Thoracic aorta (tissue), 2 donors: ENCODE measurements around the gene ST6GALNAC6. TPM values are rescaled to one million over a fixed set of nuclear protein-coding genes. Genes with fewer than 3 reads are reported as not detected.

Experiments used
- ATAC-seq: fragments of 150-250 bp; one replicate; pipeline ENCODE4 v1.8.0; 2017; ENCODE audit warnings: low read depth; ENCODE audit not compliant: insufficient number of reproducible peaks, low FRiP score
- DNase-seq: peaks from one replicate; pipeline ENCODE4 v3.0.0-alpha.2; 2020; ENCODE audit warnings: low spot score
- H3K27ac ChIP-seq, 2 donors: fragments of 200-600 bp; sonication (generic); 1 replicate in 1 of 2; 2 replicates in 1 of 2; pipeline ENCODE4 v1.5.1; 2016; ENCODE audit warnings: mild to moderate bottlenecking in 2 of 2, moderate library complexity in 2 of 2
- H3K27me3 ChIP-seq: fragments of 200-600 bp; sonication (generic); replicated peaks from 2 replicates; pipeline ENCODE4 v1.6.0; 2016; ENCODE audit warnings: mild to moderate bottlenecking; ENCODE audit not compliant: insufficient read depth
- H3K36me3 ChIP-seq: fragments of 200-600 bp; sonication (generic); one replicate; pipeline ENCODE4 v1.5.1; 2016
- H3K4me1 ChIP-seq, 2 donors: fragments of 200-600 bp; sonication (generic); 1 replicate in 1 of 2; 2 replicates in 1 of 2; pipeline versions ENCODE4 v1.5.1 to v1.6.0; 2016; ENCODE audit warnings: low read depth in 2 of 2, mild to moderate bottlenecking in 1 of 2; ENCODE audit not compliant: control insufficient read depth in 1 of 2
- H3K4me3 ChIP-seq: fragments of 200-600 bp; sonication (generic); 2 replicates; pipeline ENCODE4 v1.5.1; 2016; ENCODE audit warnings: mild to moderate bottlenecking
- H3K9me3 ChIP-seq: fragments of 200-600 bp; sonication (generic); 2 replicates; pipeline ENCODE4 v1.5.1; 2016
- CTCF ChIP-seq: fragments of 200-600 bp; sonication (generic); IDR thresholded peaks from one replicate; pipeline ENCODE4 v1.5.1; 2019; ENCODE audit warnings: antibody characterized with exemption
- total RNA-seq, 2 donors: library from RNA; depleted of rRNA; stranded (reverse); fragments of >200 nt; gene quantifications; one replicate each; pipeline versions ENCODE4 v1.1.0 to v1.2.3, GENCODE V29; 2016

ST6GALNAC6 gene
- total RNA-seq, 2 donors from 2014 or later = 140 to 221 TPM

DNA sequence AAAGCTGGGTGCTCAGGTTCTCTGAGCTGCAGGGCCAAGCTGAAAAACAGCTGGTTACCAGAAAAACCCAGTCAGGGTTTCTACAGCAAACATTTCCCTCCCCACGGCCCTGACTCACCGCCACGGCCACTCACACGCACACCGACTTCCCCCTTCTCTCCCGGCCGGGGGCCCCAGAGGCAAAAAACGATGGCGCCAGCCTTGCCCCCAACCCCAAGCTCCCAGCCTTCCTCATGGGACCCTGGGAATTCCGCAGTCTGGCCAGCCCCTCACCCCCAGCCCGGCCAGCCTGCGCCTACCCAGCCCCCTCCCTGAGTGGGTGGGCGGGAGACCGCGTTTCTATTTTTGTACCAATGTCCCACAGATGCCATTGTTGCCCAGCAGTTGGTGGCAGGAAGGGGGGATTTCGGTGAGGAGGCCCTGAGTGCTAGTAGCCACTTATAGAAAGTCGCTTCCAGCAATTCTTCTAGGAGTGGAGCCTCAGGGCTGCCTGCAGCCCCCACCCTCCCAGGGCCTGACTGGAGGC, 63.3 kb downstream of the ST6GALNAC6 start:
- peak overlapping the region; percentile 95 to 97 for H3K27ac ChIP-seq
- no peaks in the 10 kb centered on the region for H3K27me3 ChIP-seq
- no peak for TF ChIP-seq CTCF
- DNase-seq = no peak
- peaks cover 75 to 97% of the 10 kb centered on the region in 2 donors for H3K4me1 ChIP-seq
- peaks cover 5% of the 10 kb centered on the region for H3K36me3 ChIP-seq
- no peaks in the 10 kb centered on the region for H3K9me3 ChIP-seq
- peak overlapping the region; percentile 58 for H3K4me3 ChIP-seq
- ATAC-seq = peak; percentile 10

Other genes starting within 250 kb of the ST6GALNAC6 start
- under 1 TPM; 0.27 to 0.28 TPM for gene CFAP157, start 192.6 kb downstream of the ST6GALNAC6 start, total RNA-seq
- gene PTRH1, start 183.9 kb downstream of the ST6GALNAC6 start, total RNA-seq = 10 to 100 TPM in 1 of 2 donors, 1 to 10 TPM in 1; 9.3 to 25.9 TPM
- under 1 TPM; 0.14 to 0.27 TPM for gene TTC16, start 183.5 kb downstream of the ST6GALNAC6 start, total RNA-seq
- gene TOR2A, start 164.3 kb downstream of the ST6GALNAC6 start, total RNA-seq = 10 to 100 TPM; 14.5 to 16.9 TPM
- 10 to 100 TPM in 1 of 2 donors, 1 to 10 TPM in 1; 5.3 to 13.1 TPM for gene SH2D3C, start 120.9 kb downstream of the ST6GALNAC6 start, total RNA-seq
- 100 to 1,000 TPM; 104 to 111 TPM for gene CDK9, start 113.6 kb downstream of the ST6GALNAC6 start, total RNA-seq
- gene FPGS, start 96.7 kb downstream of the ST6GALNAC6 start, total RNA-seq = 100 to 1,000 TPM; 119 to 136 TPM
- 100 to 1,000 TPM; 239 to 268 TPM for gene ENG, start 44.9 kb downstream of the ST6GALNAC6 start, total RNA-seq
- gene AK1, start 21.9 kb downstream of the ST6GALNAC6 start, total RNA-seq = 10 to 100 TPM; 35.1 to 77.7 TPM
- 10 to 100 TPM; 45.0 to 61.2 TPM for gene ST6GALNAC4, start 17.4 kb upstream of the ST6GALNAC6 start, total RNA-seq
- 1 to 10 TPM; 6.0 to 8.8 TPM for gene PIP5KL1, start 31.2 kb upstream of the ST6GALNAC6 start, total RNA-seq
- gene DPM2, start 38.3 kb upstream of the ST6GALNAC6 start, total RNA-seq = 10 to 100 TPM; 18.8 to 26.0 TPM
- 10 to 100 TPM; 20.4 to 26.5 TPM for gene EEIG1, start 81.4 kb upstream of the ST6GALNAC6 start, total RNA-seq
- gene NAIF1, start 167.7 kb upstream of the ST6GALNAC6 start, total RNA-seq = 10 to 100 TPM; 11.8 to 21.0 TPM
- gene SLC25A25, start 168.6 kb upstream of the ST6GALNAC6 start, total RNA-seq = 10 to 100 TPM; 30.1 to 33.9 TPM
- 10 to 100 TPM; 57.9 to 66.0 TPM for gene PTGES2, start 228.1 kb upstream of the ST6GALNAC6 start, total RNA-seq
- not detected for gene LCN2, start 249.8 kb upstream of the ST6GALNAC6 start, total RNA-seq